Endothelial cell of umbilical vein (primary cell): ENCODE data around the gene FAM222B.

Experiments
- CTCF ChIP-seq, 2 donors: IDR thresholded peaks; 1 replicate in 1 of 2; 2 replicates in 1 of 2; pipeline ENCODE4 v1.5.1; 2011; ENCODE audit warnings: low read length in 2 of 2, mild to moderate bottlenecking in 2 of 2, moderate library complexity in 2 of 2, control low read depth in 1 of 2, inconsistent platforms in 1 of 2, low read depth in 1 of 2; ENCODE audit not compliant: insufficient read depth in 1 of 2; ENCODE audit errors: extremely low read depth in 1 of 2
- EZH2 ChIP-seq: IDR thresholded peaks from 2 replicates; pipeline ENCODE4 v1.6.1; 2012; ENCODE audit warnings: borderline replicate concordance, low read depth, mild to moderate bottlenecking, moderate library complexity, low read length, inconsistent platforms; ENCODE audit not compliant: severe bottlenecking
- GATA2 ChIP-seq: IDR thresholded peaks from 2 replicates; pipeline ENCODE4 v1.7.0; 2011; ENCODE audit warnings: low read depth, mild to moderate bottlenecking, moderate library complexity, mixed read lengths, low read length; ENCODE audit not compliant: insufficient read length, insufficient read depth
- MYC ChIP-seq: IDR thresholded peaks from one replicate; pipeline ENCODE4 v1.6.1; 2011; ENCODE audit warnings: mild to moderate bottlenecking, low read depth, low read length
- POLR2A ChIP-seq: IDR thresholded peaks from 2 replicates; pipeline ENCODE4 v1.6.1; 2012; ENCODE audit warnings: low read depth, mild to moderate bottlenecking, control low read depth, low read length
- POLR2AphosphoS5 ChIP-seq: IDR thresholded peaks from 2 replicates; pipeline ENCODE4 v1.6.1; 2012; ENCODE audit warnings: low read depth, mild to moderate bottlenecking, control low read depth, low read length, moderate library complexity; ENCODE audit not compliant: insufficient read depth

- TF ChIP-seq CTCF (IDR thresholded peaks at IDR 0.05; ENCODE audit: extremely low read depth in 1 of 2, insufficient read depth in 1 of 2, low read depth in 1 of 2, low read length in 2 of 2) (no peak), POLR2AphosphoS5 (no peak), POLR2A (no peak), GATA2 (no peak), EZH2 (no peak), MYC (no peak)
These were observed 16.3 kb upstream of the FAM222B start for GRCh38 chr17:28858801-28859355.
